Measurements from ENCODE around the gene CD7.

DNA sequence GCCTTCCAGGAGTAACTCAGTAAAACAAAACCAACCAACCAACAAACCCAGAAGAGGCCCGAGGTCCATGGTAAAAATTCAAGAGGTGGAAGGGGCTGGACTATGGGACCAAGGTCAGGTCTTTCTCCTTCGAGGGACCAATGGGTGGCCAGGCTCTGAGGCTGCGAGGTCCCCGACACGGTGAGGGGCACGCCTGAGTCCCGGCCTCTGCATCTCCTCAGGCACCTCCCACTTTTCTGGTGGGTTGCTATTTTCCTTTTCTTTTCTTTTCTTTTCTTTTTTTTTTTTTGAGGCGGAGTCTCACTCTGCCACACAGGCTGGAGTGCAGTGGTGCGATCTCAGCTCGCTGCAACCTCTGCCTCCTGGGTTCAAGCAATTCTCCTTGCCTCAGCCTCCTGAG, 18.0 kb downstream of the CD7 start:
- TF ChIP-seq CTCF (IDR thresholded peaks at IDR 0.05; ENCODE audit: low read length) (no peak), EZH2 (IDR thresholded peaks at IDR 0.05; ENCODE audit: borderline replicate concordance, low read length) (no peak)

Data from OCI-LY1 (cell line).